GM20431 (cell line): ENCODE results near the gene TAF1D.

Source experiments
- in situ Hi-C: fragments of 300-500 bp; cut with MseI, MboI; formaldehyde crosslinking; loops from one replicate; pipeline ENCODE4 v1.15.0; 2020; ENCODE audit warnings: low sequenced_read_pairs; ENCODE audit not compliant: unreplicated experiment

The TAF1D gene

GRCh38 chr11:93728792-93729128 is 12.5 kb downstream of the TAF1D start:
- in situ Hi-C loops = no loop called here

- in situ Hi-C loops = no loop called here
These were observed 13.1 kb downstream of the TAF1D start for GRCh38 chr11:93727985-93728791.

GRCh38 chr11:93724089-93724488 is 17.2 kb downstream of the TAF1D start:
- in situ Hi-C loops = no loop called here

- in situ Hi-C loops = no loop called here
These were observed 20.8 kb downstream of the TAF1D start for GRCh38 chr11:93720522-93720921.

GRCh38 chr11:93719310-93719709 is 22.0 kb downstream of the TAF1D start:
- in situ Hi-C loops = no loop called here

GRCh38 chr11:93718057-93718563 is 23.2 kb downstream of the TAF1D start:
- in situ Hi-C loops = no loop called here

- in situ Hi-C loops = no loop called here
These were observed 23.8 kb downstream of the TAF1D start for GRCh38 chr11:93717501-93717900.

- in situ Hi-C loops = no loop called here
These were observed 25.4 kb downstream of the TAF1D start for GRCh38 chr11:93715797-93716396.

- in situ Hi-C loops = no loop called here
These were observed 28.6 kb downstream of the TAF1D start for GRCh38 chr11:93712678-93713077.

- in situ Hi-C loops = no loop called here
These were observed 31.1 kb downstream of the TAF1D start for GRCh38 chr11:93710239-93710638.

- in situ Hi-C loops = no loop called here
These were observed 37.1 kb downstream of the TAF1D start for GRCh38 chr11:93704237-93704636.

GRCh38 chr11:93700830-93701229 is 40.5 kb downstream of the TAF1D start:
- in situ Hi-C loops = no loop called here

- in situ Hi-C loops = no loop called here
These were observed 43.7 kb downstream of the TAF1D start for GRCh38 chr11:93697611-93698010.

GRCh38 chr11:93694557-93694956 is 46.7 kb downstream of the TAF1D start:
- in situ Hi-C loops = no loop called here

- in situ Hi-C loops = no loop called here
These were observed 47.2 kb downstream of the TAF1D start for GRCh38 chr11:93694109-93694508.

- in situ Hi-C loops = no loop called here
These were observed 52.1 kb downstream of the TAF1D start for GRCh38 chr11:93689240-93689639.

GRCh38 chr11:93686812-93687211 is 54.5 kb downstream of the TAF1D start:
- in situ Hi-C loops = no loop called here

- in situ Hi-C loops = no loop called here
These were observed 55.1 kb downstream of the TAF1D start for GRCh38 chr11:93686226-93686625.
